HUES64 (cell line): ENCODE measurements around the gene CFD.
"Not testable (repeated sequence)": the region's sequence is repeated elsewhere in the genome, so short reads cannot be mapped to it uniquely, and the experiment has no call there.

Source experiments
- H3K27ac ChIP-seq: 2 replicates; pipeline ENCODE4 v1.7.0; 2013; ENCODE audit warnings: low read depth, low read length, inconsistent platforms
- H3K27me3 ChIP-seq: 2 replicates; pipeline ENCODE4 v1.6.1; 2013; ENCODE audit warnings: mild to moderate bottlenecking, low read length; ENCODE audit not compliant: insufficient read depth
- H3K36me3 ChIP-seq: 2 replicates; pipeline ENCODE4 v1.6.1; 2013; ENCODE audit warnings: mild to moderate bottlenecking, low read length; ENCODE audit not compliant: insufficient read depth
- H3K4me1 ChIP-seq: 2 replicates; pipeline ENCODE4 v1.6.1; 2013; ENCODE audit warnings: mild to moderate bottlenecking, low read length, moderate library complexity; ENCODE audit not compliant: insufficient read depth
- H3K4me3 ChIP-seq: 2 replicates; pipeline ENCODE4 v1.5.1; 2013; ENCODE audit warnings: mild to moderate bottlenecking, low read length, moderate library complexity
- H3K9ac ChIP-seq: 2 replicates; pipeline ENCODE4 v1.6.1; 2013; ENCODE audit warnings: mild to moderate bottlenecking, low read depth, low read length
- H3K9me3 ChIP-seq: 2 replicates; pipeline ENCODE4 v1.6.1; 2013; ENCODE audit warnings: low read depth, low read length; ENCODE audit not compliant: insufficient read depth
- WGBS: fragments of 150-250, 120-280 bp; methylation state at CpG from one replicate; pipeline ENCODE4 v1.1.7; 2013; ENCODE audit warnings: missing lambda C conversion rate; 5-methylcytosine and 5-hydroxymethylcytosine counted together

Gene CFD

GRCh38 chr19:887599-887998, 28.1 kb downstream of the CFD start:
- no peaks in the 10 kb centered on the region for H3K9me3 ChIP-seq
- no peak overlapping the region for H3K4me3 ChIP-seq
- peaks cover 43% of the 10 kb centered on the region for H3K36me3 ChIP-seq

GRCh38 chr19:888581-889385, 29.3 kb downstream of the CFD start:
- WGBS = 94% methylated on average over 30 of the region's 30 CpGs
- Histone ChIP-seq H3K4me1 (no peaks in the 10 kb centered on the region), H3K4me3 (no peak overlapping the region), H3K27ac (no peak overlapping the region), H3K9me3 (no peaks in the 10 kb centered on the region), H3K27me3 (no peaks in the 10 kb centered on the region), H3K9ac (no peak overlapping the region), H3K36me3 (peaks cover 37% of the 10 kb centered on the region)

More at GRCh38 chr19:887599-887998, 28.1 kb downstream of the CFD start:
- no peaks in the 10 kb centered on the region for H3K4me1 ChIP-seq
- no peak overlapping the region for H3K27ac ChIP-seq
- 94% methylated on average over 10 of the region's 10 CpGs for WGBS
- H3K27me3 ChIP-seq = no peaks in the 10 kb centered on the region
- no peak overlapping the region for H3K9ac ChIP-seq

DNA sequence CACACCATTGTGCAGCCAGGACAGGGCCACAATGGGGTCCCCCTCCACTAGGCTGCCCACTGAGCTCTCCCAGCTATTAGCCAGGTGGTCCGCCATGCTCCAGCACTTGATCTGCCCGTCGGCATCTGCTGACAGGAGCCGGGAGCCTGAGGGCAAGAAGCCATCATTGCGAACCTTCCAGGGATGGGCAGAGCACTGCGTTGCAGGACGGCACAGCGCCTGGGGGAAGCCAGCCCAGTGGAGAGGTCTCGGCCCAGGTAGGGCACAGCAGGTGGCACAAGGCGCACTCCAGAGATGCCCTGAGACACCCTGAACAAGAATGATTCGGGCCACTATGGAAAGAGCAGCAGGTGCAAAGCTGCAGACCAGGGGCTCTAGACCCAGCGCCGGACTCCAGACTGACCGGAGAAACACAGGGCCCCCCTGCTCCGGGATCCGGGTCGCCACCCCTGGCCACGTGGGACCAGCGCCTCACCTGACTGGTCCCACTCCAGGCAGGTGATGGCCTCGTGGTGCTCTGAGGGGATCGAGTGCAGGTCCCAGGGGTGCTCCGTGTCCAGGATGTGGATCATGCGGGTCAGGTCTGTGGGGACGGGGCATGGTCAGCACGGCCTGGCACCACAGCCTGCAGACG, 30.3 kb downstream of the CFD start:
- Histone ChIP-seq H3K27me3 (no peaks in the 10 kb centered on the region), H3K4me3 (no peak overlapping the region), H3K36me3 (peaks cover 36% of the 10 kb centered on the region), H3K4me1 (no peaks in the 10 kb centered on the region), H3K27ac (no peak overlapping the region), H3K9me3 (no peaks in the 10 kb centered on the region), H3K9ac (no peak overlapping the region)
- WGBS = 95% methylated on average over 26 of the region's 26 CpGs

- Histone ChIP-seq H3K9me3 (no peaks in the 10 kb centered on the region), H3K36me3 (peaks cover 32% of the 10 kb centered on the region), H3K4me3 (no peak overlapping the region), H3K27me3 (no peaks in the 10 kb centered on the region), H3K27ac (no peak overlapping the region), H3K9ac (no peak overlapping the region), H3K4me1 (no peaks in the 10 kb centered on the region)
- WGBS = 96% methylated on average over 18 of the region's 18 CpGs
Observed at GRCh38 chr19:890831-891230, 31.4 kb downstream of the CFD start.

- H3K27ac ChIP-seq, H3K9me3 ChIP-seq, H3K9ac ChIP-seq, H3K27me3 ChIP-seq, H3K4me1 ChIP-seq: not testable (repeated sequence)
- peak overlapping the region; percentile 89 for H3K4me3 ChIP-seq
- H3K36me3 ChIP-seq = peaks cover 29% of the 10 kb centered on the region
- WGBS = 93% methylated on average over 50 of the region's 50 CpGs
Observed at GRCh38 chr19:891421-892200, 32.1 kb downstream of the CFD start.

- Histone ChIP-seq H3K4me3 (peak overlapping the region; percentile 89), H3K27me3 (no peaks in the 10 kb centered on the region), H3K9ac (peak overlapping the region; percentile 57), H3K9me3 (no peaks in the 10 kb centered on the region), H3K4me1 (no peaks in the 10 kb centered on the region), H3K36me3 (peaks cover 32% of the 10 kb centered on the region), H3K27ac (peak overlapping the region; percentile 91; the same call in 1 of the 2 replicates)
- 6% methylated on average over 27 of the region's 27 CpGs for WGBS
Observed at GRCh38 chr19:892243-892893, 32.9 kb downstream of the CFD start.

DNA sequence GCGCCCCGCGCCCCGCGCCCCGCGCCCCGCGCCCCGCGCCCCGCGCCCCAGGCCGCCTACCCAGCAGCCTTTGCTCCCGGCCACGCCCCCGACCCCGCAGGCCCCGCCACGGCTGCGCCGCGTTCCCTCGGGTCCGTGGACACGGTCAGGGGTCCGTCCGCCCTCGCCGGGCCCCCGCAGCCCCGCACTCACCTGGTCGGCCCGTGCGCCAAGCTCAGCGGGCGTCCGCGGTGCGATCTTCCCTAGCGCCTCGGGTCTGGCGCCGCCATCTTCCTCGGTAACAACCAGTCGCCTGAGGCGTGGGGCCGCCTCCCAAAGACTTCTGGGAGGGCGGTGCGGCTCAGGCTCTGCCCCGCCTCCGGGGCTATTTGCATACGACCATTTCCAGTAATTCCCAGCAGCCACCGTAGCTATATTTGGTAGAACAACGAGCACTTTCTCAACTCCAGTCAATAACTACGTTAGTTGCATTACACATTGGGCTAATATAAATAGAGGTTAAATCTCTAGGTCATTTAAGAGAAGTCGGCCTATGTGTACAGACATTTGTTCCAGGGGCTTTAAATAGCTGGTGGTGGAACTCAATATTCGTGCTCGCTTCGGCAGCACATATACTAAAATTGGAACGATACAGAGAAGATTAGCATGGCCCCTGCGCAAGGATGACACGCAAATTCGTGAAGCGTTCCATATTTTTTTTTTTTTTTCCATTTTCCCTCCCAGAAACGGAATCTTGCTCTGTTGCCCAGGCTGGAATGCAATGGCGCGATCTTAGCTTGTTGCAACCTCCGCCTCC, 33.6 kb downstream of the CFD start, which contains the start of the genes MED16 and RNU6-9:
MED16 (minus strand) TSS at position 294 of the 796 bp plus-strand sequence. CDS start 2,056 bp downstream, outside the sequence.
RNU6-9 (plus strand) TSS at position 591 of the 796 bp plus-strand sequence.
- Histone ChIP-seq H3K27ac (peak within 1 kb of the TSS; percentile 91), H3K36me3 (peaks cover 33% of the 10 kb centered on the region), H3K9me3 (no peaks in the 10 kb centered on the region), H3K4me3 (peak within 1 kb of the TSS; percentile 89), H3K4me1 (no peaks in the 10 kb centered on the region), H3K27me3 (no peaks in the 10 kb centered on the region), H3K9ac (peak within 1 kb of the TSS; percentile 87)
- WGBS = 2% methylated on average over 68 of the region's 69 CpGs

DNA sequence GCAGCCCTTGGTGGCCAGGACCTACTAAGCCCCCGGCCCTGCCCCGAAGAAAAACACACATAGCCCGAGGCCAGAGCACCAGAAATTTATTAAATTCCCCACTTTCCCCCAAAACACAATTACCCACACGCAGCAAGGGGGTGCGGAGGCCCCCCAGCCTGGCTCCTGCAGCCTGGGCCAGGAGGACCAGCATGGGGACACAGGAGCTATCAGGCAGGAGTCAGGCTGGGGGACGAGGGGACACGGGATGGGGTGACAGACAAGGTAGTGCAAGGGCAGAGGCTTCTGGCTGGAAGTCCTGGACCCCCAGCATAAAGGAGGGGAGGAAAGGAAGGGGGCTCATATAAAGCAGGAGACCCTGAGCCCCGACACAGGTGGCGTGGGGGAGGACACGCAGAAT, 37.0 kb downstream of the CFD start:
- H3K4me3 ChIP-seq = no peak overlapping the region
- H3K9me3 ChIP-seq = no peaks in the 10 kb centered on the region
- 91% methylated on average over 10 of the region's 10 CpGs for WGBS

DNA sequence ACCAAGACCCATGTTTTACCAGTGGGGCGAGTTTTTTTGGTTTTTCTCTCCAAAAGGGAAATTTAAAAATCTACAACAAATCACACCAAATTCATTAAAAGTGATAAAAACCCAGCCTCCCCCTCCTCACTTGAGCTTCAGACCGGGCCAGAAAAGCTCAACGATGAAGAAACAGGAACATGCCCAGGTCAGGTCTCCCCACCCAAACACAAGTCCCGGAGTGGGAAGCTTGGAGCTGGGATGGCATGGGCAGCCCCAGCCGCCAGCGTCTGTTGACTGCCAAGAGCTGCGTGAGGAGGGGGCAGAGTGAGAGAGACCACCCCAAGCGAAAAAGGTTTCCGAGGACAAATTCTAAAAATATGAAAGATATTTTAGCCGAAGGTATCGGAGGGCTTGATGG, 37.5 kb downstream of the CFD start:
- H3K36me3 ChIP-seq = peaks cover 28% of the 10 kb centered on the region
- no peak overlapping the region for H3K9ac ChIP-seq
- H3K4me1 ChIP-seq = no peaks in the 10 kb centered on the region
- H3K4me3 ChIP-seq = no peak overlapping the region
- 86% methylated on average over 11 of the region's 11 CpGs for WGBS
- no peaks in the 10 kb centered on the region for H3K9me3 ChIP-seq
- H3K27me3 ChIP-seq = no peaks in the 10 kb centered on the region
- H3K27ac ChIP-seq = no peak overlapping the region; the same call in 1 of the 2 replicates

More for the DNA sequence above, 37.0 kb downstream of the CFD start:
- H3K4me1 ChIP-seq = no peaks in the 10 kb centered on the region
- no peak overlapping the region for H3K27ac ChIP-seq
- no peak overlapping the region for H3K9ac ChIP-seq
- no peaks in the 10 kb centered on the region for H3K27me3 ChIP-seq
- H3K36me3 ChIP-seq = peaks cover 28% of the 10 kb centered on the region

DNA sequence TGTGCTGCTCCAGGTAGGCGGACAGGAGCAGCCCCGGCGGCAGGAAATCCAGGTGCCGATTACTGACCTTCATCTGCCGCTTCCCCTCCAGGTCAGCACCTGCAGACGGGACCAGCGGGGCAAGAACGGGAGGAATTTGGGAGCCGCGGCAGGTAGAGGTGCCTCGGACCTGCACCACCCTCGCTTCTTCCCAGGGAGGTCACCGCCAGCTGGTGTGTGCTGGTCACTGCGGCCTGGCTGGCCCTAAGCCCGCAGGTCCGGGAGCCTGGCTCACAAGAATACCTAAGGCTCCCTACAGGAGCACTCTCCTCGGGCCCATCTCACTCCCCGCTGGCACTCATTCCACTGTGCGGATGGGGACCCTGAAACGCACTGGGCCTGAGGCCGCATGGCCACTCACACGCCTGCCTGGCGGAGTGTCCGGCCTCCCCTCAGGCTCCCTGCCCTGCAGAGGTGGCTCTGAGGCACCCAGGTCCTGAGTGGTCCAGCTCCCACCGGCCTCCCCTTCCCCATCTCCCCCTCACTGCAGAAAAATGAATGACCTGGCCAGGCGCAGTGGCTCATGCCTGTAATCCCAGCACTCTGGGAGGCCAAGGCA, 38.1 kb downstream of the CFD start:
- Histone ChIP-seq H3K4me3 (no peak overlapping the region), H3K9ac (no peak overlapping the region), H3K36me3 (peaks cover 28% of the 10 kb centered on the region), H3K4me1 (no peaks in the 10 kb centered on the region), H3K9me3 (no peaks in the 10 kb centered on the region), H3K27me3 (no peaks in the 10 kb centered on the region), H3K27ac (no peak overlapping the region; the same call in 1 of the 2 replicates)
- WGBS = 87% methylated on average over 26 of the region's 26 CpGs
